HepG2 (cell line): ENCODE data around the gene SPCS2. TPM values are rescaled to one million over a fixed set of nuclear protein-coding genes. Genes with fewer than 3 reads are reported as not detected.
A peak's percentile ranks its signal among the peaks of the same experiment; 100 is the strongest.

ENCODE experiments used
- AHR ChIP-seq: IDR thresholded peaks from 2 replicates; pipeline ENCODE4 v1.6.1; 2018; ENCODE audit warnings: missing genetic modification reagents, missing compliant biosample characterization
- ARID5B ChIP-seq: IDR thresholded peaks from 2 replicates; pipeline ENCODE4 v1.4.0; 2020; ENCODE audit warnings: mild to moderate bottlenecking, missing genetic modification reagents
- CBX1 ChIP-seq: IDR thresholded peaks from one replicate; pipeline ENCODE4 v1.6.1; 2016; ENCODE audit warnings: antibody characterized with exemption, low read depth
- CREM ChIP-seq, 2 experiments: sonication (generic) in 1 of 2; formaldehyde crosslinking in 1 of 2; IDR thresholded peaks; 2 replicates each; pipeline versions ENCODE4 v1.4.0 to v1.6.1; 2016 to 2020; ENCODE audit warnings: antibody characterized with exemption in 1 of 2, mild to moderate bottlenecking in 1 of 2, missing genetic modification reagents in 1 of 2
- E2F2 ChIP-seq: sonication (generic); formaldehyde crosslinking; IDR thresholded peaks from 2 replicates; pipeline ENCODE4 v1.4.0; 2020; ENCODE audit warnings: missing genetic modification reagents, borderline replicate concordance
- ELF1 ChIP-seq: sonication (generic); formaldehyde crosslinking; IDR thresholded peaks from 2 replicates; pipeline ENCODE4 v1.4.0; 2020; ENCODE audit warnings: missing genetic modification reagents
- FOXK2 ChIP-seq: fragments of 450-650 bp; IDR thresholded peaks from 2 replicates; pipeline ENCODE4 v1.6.1; 2016
- HNF4A ChIP-seq: sonication (generic); formaldehyde crosslinking; IDR thresholded peaks from 2 replicates; pipeline ENCODE4 v1.4.0; 2020; ENCODE audit warnings: missing genetic modification reagents
- KAT7 ChIP-seq: IDR thresholded peaks from 2 replicates; pipeline ENCODE4 v1.6.1; 2018; ENCODE audit warnings: borderline replicate concordance, missing compliant biosample characterization
- PAWR ChIP-seq: sonication (generic); formaldehyde crosslinking; IDR thresholded peaks from 2 replicates; pipeline ENCODE4 v1.4.0; 2020; ENCODE audit warnings: missing genetic modification reagents, mild to moderate bottlenecking, borderline replicate concordance
- PRPF4 ChIP-seq: fragments of 200-400 bp; formaldehyde crosslinking; IDR thresholded peaks from 2 replicates; pipeline ENCODE4 v1.6.1; 2016; ENCODE audit warnings: low read length, low read depth; ENCODE audit not compliant: poor library complexity, severe bottlenecking
- SALL1 ChIP-seq: sonication (generic); formaldehyde crosslinking; IDR thresholded peaks from 2 replicates; pipeline ENCODE4 v1.8.0; 2022; ENCODE audit warnings: mild to moderate bottlenecking, missing genetic modification reagents
- SIN3A ChIP-seq: IDR thresholded peaks from 2 replicates; pipeline ENCODE4 v1.6.1; 2011; ENCODE audit warnings: low read depth, mild to moderate bottlenecking, control low read depth, low read length, borderline replicate concordance
- SMARCE1 ChIP-seq: fragments of 450-650 bp; IDR thresholded peaks from 2 replicates; pipeline ENCODE4 v1.6.1; 2017; ENCODE audit warnings: borderline replicate concordance
- SOX13 ChIP-seq, 3 experiments: fragments of 450-650 bp in 1 of 3; sonication (generic) in 1 of 3; formaldehyde crosslinking in 1 of 3; IDR thresholded peaks in 2 of 3; conservative IDR thresholded peaks in 1 of 3; 2 replicates each; pipeline versions ENCODE4 v1.5.0 to v1.6.1; 2016 to 2020; ENCODE audit warnings: antibody characterized with exemption in 1 of 3, mild to moderate bottlenecking in 1 of 3, missing compliant biosample characterization in 1 of 3, missing genetic modification reagents in 1 of 3, moderate library complexity in 1 of 3
- ZC3H13 ChIP-seq: sonication (generic); formaldehyde crosslinking; IDR thresholded peaks from 2 replicates; pipeline ENCODE4 v1.8.1; 2023; ENCODE audit warnings: mild to moderate bottlenecking, missing genetic modification reagents, moderate library complexity
- ZFP91 ChIP-seq: sonication (generic); formaldehyde crosslinking; IDR thresholded peaks from 2 replicates; pipeline ENCODE4 v1.9.0; 2022; ENCODE audit warnings: missing genetic modification reagents, mild to moderate bottlenecking, borderline replicate concordance
- ZNF510 ChIP-seq: sonication (generic); formaldehyde crosslinking; IDR thresholded peaks from 2 replicates; pipeline ENCODE4 v1.4.0; 2020; ENCODE audit warnings: low read depth, mild to moderate bottlenecking, missing genetic modification reagents
- ZNF788 ChIP-seq: sonication (generic); formaldehyde crosslinking; IDR thresholded peaks from 2 replicates; pipeline ENCODE4 v1.5.0; 2020; ENCODE audit warnings: mild to moderate bottlenecking, missing genetic modification reagents, borderline replicate concordance
- ZSCAN21 ChIP-seq: sonication (generic); formaldehyde crosslinking; IDR thresholded peaks from 2 replicates; pipeline ENCODE4 v1.8.0; 2022; ENCODE audit warnings: mild to moderate bottlenecking, missing genetic modification reagents, moderate library complexity, borderline replicate concordance
- polyA plus RNA-seq, 8 experiments: library from polyadenylated mRNA; depleted of rRNA in 3 of 8; stranded (reverse) in 7 of 8; unstranded in 1 of 8; fragments of >200 nt; fragmentation: Illumina TruSeq in 4 of 8; extraction: Trizol in 4 of 8; gene quantifications; 2 replicates each; pipeline versions ENCODE4 v1.2.1 to v1.2.3, GENCODE V29; 2011 to 2016; ENCODE audit warnings: low read depth in 4 of 8, missing spikeins in 1 of 8, mixed read lengths in 1 of 8; ENCODE audit not compliant: insufficient read depth in 1 of 8
- total RNA-seq, 5 experiments: library from RNA; depleted of rRNA; stranded (reverse); fragments of >200 nt; fragmentation: Illumina TruSeq; extraction: Trizol; gene quantifications; 2 replicates each; pipeline ENCODE4 v1.2.3, GENCODE V29; 2016; ENCODE audit warnings: low read depth in 1 of 5

SPCS2 gene
- total and polyA plus RNA-seq, 2 of the 13 experiments (the other 11 are each of a cell fraction or from before 2014, with no cell fraction given), result 87.3 to 142 TPM

- TF ChIP-seq ARID5B (0 out of 2 replicates have a peak, but pooled peaks have one; percentile 45), KAT7 (CRISPR knock-in tag) (no peak), ZNF788 (no peak), PRPF4 (no peak), CREM (IDR thresholded peaks at IDR 0.05) (no peak), CREM (CRISPR knock-in tag; IDR thresholded peaks at IDR 0.05) (no peak), ZC3H13 (CRISPR knock-in tag) (no peak), ZNF510 (CRISPR knock-in tag) (no peak), CBX1 (no peak), SMARCE1 (no peak), AHR (CRISPR knock-in tag) (no peak), SOX13 (IDR thresholded peaks at IDR 0.05) (no peak), SOX13 (CRISPR knock-in tag; conservative IDR thresholded peaks at IDR 0.05 in 1 of 2, IDR thresholded peaks at IDR 0.05 in 1 of 2) (peak in 1 of 2 experiments; percentile 38; a peak in 1 of 4 replicates), ZFP91 (CRISPR knock-in tag) (no peak), FOXK2 (no peak), HNF4A (peak; percentile 24; the same call in 1 of the 2 replicates), E2F2 (CRISPR knock-in tag) (no peak), ZSCAN21 (CRISPR knock-in tag) (no peak), PAWR (CRISPR knock-in tag) (no peak), ELF1 (CRISPR knock-in tag) (no peak), SIN3A (no peak), SALL1 (no peak)
These were observed 35.0 kb downstream of the SPCS2 start (continued) for GRCh38 chr11:74984070-74984469.
